Measurements from ENCODE around the gene WNT11.

WNT11 gene

DNA sequence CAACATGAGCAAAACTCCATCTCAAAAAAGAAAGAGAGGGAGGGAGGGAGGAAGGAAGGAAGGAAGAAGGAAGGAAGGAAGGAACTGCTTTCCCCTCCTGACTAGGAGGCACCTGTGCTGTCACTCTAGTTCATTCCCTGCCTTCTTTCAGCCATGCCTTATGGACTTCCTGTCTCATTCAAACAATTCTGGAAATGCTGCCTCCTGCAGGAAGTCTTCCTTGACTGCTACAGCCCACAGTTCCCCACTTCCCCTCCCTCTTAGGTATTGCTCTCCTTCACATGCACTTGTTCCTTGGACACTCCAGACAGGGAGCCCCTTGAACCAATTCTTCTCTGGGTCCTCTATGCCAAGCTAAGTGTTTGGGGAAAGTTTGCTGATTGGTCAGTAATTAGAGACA, 31.6 kb upstream of the WNT11 start:
- no peak for DNase-seq (ENCODE audit: low read depth)

DNA sequence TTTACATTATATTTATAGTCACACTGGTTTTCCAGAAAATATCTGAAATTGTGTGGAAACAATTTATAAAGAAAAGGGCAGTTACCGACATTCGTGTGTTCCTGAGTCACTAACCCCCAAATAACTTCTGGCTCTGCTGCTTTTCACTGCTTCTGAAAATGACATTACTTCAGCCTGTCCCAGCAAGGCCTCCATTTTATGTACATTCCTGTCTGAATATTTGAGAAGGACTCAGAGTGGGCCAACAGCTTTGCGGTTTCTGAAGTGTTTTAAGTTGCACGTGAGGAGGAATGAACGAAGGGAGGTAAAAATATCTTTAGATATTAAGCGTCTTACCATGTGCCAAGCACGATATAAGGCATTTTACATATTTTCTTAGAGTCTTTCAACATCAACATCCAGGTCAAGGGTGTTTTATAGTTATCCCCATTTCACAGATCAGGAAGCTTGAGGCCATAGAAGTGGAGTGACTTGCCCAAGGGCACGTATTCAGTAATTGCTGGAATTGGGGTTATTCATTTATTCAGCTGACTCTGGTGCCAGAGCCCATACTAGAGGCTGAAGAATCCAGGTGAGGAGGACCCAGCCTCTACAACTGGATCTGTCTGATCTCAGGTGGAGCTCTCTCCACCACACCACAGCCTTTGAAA, 30.8 kb upstream of the WNT11 start:
- DNase-seq (ENCODE audit: low read depth): no peak

DNA sequence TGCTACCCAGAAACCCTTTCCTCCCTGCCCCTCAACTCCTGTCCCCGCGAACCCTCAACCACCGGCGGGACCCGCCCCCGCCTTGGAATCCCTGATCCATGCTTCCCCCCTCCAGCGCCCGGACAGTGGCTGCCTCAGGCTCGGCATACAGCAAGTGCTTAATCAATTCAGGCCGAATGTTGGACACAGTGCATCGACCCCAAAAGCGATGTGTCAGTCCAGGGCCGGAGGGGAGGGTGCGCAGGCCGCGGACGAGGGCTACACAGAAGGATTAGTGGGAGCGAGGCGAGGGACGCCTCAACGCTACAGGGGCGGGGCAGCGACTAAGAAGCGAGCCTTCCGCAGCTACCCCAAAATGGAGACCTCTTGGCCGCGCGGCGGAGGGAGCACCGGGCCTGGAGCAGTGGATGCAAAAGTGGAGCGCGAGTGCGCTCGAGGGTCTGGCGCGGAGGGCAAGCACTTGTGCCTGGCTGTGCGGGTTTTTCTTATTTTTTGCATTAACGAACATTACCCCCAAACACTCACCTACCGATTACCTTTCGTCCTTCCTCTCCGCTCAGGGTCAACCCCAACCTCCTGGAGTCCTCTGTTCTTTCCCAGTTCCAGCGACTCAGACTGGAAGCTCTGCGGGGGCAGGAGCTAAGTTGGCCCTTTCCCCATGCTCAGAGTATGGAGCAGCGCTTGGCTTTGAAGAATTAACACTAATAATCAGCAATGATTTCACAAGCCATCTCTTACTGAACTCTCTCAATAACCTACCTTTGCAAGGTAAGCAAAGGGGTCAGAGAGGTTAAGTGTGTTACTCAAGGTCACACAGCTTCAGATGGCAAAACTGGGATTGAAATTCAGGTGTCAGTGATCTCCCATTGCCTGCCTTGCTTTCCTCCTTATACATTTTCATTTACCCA, 30.0 kb upstream of the WNT11 start:
- peak; percentile 28 for DNase-seq (ENCODE audit: low read depth)

DNA sequence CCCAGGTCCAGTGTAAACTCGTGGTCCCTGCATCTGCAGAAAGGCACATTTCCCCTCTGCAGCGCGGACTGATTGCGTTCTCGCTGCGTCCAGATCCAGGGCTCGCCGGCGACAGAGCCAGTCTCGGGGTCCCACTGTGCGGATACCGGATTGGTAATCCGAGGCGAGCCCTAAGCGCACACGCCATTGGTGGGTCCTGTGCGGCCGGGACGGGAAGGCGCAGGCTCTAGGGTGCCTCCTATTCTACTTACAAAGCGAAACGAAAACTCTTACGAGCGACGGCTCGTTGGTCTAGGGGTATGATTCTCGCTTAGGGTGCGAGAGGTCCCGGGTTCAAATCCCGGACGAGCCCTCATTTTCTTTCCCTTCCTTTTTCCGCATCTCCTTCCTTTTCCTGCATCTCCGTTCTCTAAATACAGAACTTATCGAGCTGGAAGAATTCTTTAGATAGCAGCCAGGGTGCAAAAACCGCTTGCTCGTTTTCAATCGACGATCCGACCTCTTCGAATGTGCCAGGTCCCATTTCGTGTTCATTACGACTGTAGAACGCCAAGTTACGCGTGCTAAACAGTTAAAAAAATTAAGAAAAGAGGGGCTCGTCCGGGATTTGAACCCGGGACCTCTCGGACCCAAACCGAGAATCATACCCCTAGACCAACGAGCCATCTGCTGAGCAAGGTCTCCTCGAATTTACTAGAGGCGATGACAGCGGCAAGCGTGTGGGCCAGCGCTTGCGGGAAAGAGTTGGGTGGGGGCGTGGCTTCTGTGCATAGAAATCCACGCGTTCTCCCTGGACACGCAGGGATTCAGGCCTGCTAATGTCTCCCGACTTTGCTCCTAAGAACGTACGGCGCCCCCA, 29.2 kb upstream of the WNT11 start:
- DNase-seq (ENCODE audit: low read depth): peak; percentile 79

DNA sequence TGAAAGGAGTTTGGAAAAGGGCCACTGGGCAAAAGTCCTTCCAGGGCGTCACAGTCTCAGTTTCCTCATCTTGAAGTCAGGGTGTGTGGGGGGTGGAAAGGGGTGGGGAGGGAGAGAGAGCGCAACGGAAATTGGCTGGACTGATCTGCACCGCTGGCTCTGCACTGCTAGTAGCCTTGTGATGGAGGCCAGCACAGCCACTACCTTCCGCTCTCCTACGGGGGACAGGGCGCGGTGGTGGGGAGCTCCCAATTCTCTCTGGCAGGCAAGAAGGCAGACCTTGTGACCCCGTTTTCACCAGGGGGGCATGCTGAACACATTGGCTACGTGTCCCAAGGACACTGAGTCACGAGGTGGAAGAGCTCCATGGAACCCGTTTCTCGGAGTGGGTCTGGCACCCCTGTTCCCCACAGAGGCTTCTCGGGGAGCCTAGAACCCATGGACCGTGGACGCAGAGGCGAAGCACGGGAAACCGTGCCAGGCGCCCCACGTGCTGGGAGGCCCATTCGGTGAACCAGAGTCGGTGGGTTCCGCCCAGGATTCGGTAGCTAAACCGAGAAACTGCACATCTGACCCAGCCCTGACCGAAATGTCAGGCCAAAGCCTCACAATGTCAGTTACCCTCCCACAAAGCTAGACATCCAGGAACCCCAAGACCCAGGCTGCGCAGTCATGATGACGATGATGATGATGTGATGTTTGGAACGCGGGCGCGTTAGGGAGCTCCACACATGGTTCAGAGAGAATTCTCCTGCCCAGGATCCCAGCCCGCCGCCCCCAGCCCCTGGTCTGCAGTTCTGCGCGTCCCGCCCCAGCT, 28.3 kb upstream of the WNT11 start:
- DNase-seq (ENCODE audit: low read depth): peak; percentile 22

DNA sequence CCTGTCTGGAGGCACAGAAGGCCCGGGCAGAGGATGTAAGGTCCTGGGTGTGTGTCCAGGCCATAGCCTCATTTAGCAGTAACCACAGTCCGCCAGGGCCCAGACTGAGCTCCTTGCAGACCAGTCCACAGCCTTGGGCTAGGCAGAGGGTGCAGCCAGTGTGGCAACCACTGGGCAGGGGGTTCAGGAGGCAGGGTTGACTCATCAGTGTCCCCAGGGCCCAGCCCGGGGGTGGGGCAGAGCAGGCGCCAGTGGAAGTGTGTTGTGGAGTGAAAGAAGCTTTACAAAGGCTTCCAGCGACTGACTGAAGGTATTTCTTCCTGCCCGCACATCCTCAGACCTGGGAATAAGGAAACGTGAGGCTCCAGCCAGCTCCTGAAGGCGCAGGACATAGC, 27.7 kb upstream of the WNT11 start:
- no peak for DNase-seq (ENCODE audit: low read depth)

DNA sequence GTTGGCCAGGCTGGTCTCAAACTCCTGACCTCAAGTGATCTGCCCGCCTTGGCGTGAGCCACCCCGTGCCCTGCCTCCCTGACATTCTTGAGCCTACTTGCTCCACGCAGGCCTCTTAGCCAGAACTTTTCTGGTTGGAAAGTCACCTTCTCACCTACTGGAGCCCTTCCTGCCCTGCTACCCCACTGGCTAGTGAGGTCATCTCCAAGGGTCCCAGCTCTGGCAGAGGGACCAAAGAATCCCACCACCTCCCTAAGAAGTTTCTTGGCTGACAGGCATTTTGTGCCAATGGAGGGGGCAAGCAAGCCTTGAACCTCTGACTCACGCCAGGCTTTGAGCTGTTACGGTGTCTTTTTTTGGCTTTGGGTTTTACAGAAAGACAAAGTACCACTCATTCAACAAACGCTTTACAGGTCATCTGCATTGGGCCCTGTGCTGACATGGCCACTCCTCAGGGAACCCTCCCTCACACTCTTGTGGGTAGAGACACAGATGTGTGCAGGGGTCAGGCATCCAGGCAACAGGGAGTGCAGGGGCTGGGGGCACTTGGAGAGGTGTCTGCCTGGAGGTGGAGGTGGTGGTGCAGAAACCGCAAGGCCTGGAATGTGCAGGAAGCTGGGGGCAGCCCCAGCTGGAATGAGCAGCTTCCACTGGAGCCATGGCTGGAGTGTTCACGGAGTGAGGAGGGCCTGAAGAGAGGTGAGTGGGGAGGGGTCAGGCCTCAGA, 27.1 kb upstream of the WNT11 start:
- no peak for DNase-seq (ENCODE audit: low read depth)

DNA sequence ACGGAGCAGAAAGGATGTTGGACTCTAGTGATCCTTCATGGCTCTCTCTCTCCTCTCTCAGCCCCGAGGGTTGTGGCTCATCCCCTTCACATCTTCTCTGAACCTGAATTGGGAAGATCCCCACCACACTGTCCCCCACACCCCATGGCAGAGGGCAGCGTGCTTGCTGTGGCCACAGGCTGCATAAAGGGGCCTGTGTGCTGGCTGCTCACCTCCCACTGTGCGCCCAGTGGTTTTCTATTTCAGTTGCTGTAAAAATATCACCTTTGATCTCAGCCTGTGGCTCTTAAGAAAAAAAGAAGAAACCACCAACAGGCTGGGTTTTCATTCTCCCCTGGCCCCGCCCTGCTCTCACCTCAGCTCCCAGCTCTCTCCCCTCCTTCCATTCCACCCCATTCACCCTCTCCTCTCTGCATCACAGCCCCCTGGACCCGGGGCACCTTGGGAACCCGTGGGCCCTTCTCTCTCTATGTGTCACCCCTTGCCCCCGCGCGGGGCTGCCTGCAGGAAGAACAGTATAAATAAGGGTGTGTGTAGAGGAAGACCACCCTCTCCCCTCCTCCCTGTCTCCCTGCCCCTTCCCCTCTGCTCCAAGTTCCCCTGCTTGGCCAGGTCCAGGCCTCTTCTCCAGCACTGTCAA, 25.8 kb upstream of the WNT11 start:
- no peak for DNase-seq (ENCODE audit: low read depth)

DNA sequence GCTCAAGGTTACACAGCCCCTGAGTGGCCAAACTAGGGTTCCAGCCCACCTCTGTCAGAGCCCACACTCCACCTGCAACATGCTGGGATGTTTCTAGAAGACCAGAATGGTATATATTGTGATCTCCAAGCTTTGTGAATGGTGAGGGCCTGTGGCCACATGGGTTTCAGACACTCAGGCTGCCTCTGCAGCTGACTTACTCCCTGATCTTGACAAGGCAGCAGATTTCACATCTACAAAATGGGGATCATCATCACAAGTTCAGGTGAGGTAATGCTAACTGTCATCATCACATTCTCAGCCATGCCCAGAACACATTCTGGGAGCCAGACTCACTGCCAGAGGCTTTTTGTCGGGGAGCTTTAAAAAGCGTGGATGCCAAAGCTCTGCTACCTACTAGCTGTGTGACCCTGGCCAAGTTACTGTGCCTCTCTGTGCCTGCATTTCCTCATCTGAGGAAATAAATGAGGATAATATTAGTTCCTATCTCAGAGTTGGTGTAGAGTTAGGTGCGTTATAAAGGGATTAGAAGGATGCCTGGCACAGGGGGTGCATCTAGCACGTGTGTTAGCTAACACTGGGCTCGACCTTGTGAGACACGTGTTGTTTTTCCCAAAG, 24.9 kb upstream of the WNT11 start:
- no peak for DNase-seq (ENCODE audit: low read depth)

DNA sequence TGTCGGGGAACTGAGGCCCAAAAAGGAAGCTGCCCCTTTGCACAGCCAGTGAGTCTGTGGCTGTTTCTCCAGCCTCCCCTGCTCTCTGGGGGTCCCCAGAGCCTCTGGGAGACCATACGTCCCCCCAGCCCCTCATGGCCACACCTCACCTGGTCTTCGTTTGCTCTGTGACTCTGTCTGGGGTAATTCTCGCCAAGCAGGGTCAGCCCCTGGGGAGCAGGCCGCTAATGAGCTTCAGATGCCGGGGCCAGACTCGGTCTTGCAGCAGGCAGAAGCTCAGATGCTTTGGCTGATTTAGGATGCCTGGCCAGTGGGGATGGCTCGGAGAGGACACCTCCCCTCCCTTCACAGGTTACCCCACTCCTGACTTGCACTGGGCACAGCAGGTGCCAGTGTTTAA, 24.1 kb upstream of the WNT11 start:
- no peak for DNase-seq (ENCODE audit: low read depth)

DNA sequence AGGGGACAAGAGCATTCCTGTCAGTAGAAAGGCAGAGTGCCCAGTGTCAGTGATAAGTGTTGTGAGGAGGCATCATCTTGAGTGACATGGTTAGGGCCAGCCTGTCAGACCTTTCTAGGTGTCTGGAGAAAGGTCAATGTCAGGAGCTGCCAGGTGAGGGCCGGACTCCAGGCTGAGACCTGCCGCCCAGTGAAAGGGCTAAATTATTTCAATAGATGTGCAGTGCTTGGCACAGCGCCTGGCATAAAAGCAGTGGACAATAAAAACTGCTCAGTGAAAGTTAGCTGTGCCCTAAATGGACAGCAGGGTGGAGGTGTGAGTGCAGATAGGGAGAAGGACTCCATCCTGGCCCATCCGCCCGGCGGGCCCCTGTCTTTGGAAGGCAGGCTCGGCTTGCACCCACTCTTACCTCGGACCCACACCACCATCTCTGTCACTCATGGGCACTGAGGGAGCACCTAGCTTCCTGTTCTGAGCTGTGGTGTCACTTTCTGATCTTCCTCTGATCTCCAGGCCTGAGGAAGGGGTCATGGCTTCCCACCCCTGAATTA, 23.5 kb upstream of the WNT11 start:
- no peak for DNase-seq (ENCODE audit: low read depth)

DNA sequence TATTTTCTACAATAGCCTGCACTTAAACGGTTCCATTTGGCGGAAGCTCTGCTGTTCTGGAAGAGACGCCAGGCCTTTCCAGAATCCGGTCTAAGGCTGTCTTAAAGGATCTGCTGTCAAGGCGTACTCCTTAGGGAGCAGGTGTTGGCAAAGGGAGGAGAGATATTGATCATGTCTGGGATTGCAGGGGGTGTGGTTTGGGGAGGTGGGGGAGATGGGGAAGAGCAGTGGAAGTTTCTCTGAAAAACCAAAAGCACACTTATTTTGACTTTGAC, 22.5 kb upstream of the WNT11 start:
- DNase-seq (ENCODE audit: low read depth): no peak

DNA sequence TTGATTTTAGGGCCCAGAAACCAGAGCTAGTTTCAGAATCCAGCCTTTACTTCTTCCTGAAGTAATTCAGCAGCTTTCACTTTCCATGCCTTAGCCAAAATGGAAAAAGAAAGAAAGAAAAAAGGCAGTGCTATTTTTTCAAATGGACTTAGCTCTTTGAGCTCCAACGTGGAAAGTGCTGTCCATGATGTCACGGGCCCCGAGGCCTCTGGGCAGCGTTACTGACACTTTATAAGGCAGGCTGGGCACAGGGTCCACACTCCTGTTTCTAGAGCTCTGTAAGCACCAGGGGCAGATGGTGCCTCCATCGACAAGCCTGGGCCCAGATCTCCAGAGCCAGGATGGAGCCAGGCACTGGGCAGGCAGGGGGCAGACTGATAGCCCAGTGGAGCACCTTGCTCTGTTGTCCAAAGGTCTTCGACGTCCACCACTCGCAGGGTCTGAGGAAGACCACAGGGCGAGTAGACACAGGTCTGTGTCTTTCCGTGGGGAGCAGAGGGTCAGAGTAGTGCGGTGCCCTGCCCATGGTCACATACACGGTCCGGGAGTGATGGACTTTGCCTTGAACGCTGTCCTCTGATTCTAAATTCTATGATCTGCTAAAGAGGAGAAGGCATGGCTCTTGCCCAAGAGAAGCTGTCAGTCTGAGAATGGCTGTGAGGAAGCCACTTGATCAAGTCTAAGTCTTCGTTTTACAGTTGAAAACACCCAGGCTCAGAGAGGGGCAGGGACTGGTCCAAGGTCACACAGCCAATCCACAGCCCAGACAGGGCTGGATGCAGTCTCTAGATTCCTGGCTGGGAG, 22.0 kb upstream of the WNT11 start:
- DNase-seq (ENCODE audit: low read depth): no peak

DNA sequence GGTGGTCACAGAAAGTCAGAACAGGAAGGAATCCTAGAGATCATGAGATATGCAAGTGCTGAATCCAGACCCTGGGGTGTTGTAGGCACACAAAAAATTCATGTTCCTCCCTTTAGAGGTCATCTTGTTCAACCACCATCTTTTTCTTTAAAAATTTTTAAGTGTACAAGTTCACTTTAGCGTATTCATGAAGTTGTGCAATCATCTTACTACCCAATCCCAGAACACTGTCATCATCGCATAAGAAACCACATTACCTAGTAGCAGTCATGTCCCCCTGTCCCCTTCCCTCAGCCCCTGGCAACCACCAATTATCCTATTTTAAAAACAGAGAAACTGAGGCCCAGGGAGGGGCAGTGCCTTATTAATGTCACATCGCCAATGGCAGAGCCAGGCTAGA, 20.3 kb upstream of the WNT11 start:
- DNase-seq (ENCODE audit: low read depth): no peak

DNA sequence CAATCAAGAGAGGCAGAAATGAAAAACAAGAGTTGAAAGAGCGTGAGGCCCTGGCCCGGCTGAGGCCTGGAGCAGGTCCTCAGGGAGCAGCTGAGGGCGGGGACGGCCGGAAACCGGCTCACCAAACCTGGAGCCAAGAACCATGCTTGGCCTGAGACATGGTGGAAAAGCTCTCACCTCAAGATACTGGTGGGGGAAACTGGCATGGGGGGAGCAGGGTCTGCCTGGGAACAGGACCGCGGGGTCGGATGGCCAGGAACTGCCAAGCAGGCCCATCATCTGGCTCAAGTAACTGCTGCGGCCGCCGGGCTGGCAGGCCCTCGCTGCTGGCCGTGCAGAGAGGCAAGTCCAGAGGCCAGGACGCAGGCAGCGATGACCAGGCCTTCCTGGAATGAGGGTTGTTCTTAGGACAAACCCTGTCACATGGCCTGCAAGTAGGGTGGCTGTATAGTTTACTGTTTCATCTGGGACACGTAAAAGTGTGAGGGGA, 18.9 kb upstream of the WNT11 start:
- DNase-seq (ENCODE audit: low read depth): no peak

DNA sequence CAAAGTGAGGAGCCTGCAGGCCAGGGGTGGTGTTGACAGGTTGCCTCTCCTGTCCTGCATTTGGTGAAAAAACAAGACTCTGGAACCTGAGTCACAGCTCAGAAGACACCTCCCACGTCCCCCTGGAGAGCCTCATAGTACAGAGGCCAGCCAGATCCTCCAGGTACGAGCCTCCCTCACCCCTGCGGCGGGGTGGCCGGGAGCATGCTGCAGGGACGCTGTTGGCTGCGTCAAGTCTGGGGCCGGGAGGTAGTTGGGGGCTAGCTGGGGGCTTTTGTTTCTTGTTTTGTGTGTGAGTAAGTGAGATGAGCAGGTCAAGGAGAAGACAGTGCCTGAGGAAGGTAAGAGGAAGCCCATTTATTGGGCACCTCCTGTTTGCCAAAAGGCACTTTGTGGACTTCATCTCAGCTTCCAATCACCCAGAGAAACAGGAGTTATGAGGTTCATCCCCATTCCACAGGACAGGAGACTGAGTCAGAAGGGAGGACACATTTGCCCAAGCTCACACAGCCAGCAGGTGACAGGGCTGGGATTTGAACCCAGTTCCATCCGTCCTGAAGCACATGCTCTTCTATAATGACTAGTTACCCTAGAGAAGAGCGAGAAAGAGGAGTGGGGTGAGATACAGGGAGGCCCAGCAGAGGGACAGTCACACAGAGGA, 18.3 kb upstream of the WNT11 start:
- DNase-seq (ENCODE audit: low read depth): no peak

DNA sequence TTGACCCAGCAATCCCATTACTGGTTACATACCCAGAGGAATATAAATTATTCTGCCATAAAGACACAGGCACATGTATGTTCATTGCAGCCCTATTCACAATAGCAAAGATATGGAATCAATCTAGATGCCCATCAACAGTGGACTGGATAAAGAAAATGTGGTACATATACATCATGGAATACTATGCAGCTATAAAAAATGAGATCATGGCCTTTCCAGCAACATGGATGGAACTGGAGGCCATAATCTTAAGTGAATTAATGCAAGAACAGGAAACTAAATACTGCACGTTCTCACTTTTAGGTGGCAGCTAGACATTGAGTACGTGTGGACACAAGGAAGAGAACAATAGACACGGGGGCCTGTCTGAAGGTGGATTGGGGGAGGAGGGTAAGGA, 15.1 kb upstream of the WNT11 start:
- no peak for DNase-seq (ENCODE audit: low read depth)

DNA sequence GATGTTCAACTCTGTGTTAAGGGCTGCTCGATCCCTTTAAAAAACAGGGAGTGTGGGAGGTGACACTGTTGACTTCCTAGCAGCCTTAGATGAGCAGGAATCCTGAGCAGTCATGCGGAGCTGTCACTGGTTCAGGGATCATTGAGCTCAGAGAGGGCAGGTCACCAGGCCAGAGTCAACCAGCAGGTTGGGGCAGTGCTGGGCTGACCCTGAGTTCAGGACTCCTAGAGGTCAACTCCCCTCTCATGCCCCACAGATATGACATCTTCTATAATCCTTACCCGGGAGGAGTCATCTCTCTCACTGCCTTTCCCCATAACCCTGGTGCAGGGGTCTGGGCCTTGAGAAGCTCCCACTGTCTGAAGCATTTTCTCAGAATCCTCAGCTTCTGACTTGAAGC, 12.9 kb upstream of the WNT11 start:
- no peak for DNase-seq (ENCODE audit: low read depth)
